ENCODE data around the gene SLC6A11.

The SLC6A11 gene

GRCh38 chr3:10890665-10891064 lies 74.6 kb downstream of the SLC6A11 start:
- no peak for DNase-seq

GRCh38 chr3:10892622-10893021 lies 76.6 kb downstream of the SLC6A11 start:
- DNase-seq: no peak

GRCh38 chr3:10901296-10901945 lies 85.4 kb downstream of the SLC6A11 start:
- DNase-seq: no peak

- DNase-seq: no peak
These were observed 91.2 kb downstream of the SLC6A11 start for GRCh38 chr3:10907262-10907661.

- DNase-seq: no peak
These were observed 94.3 kb downstream of the SLC6A11 start for GRCh38 chr3:10910367-10910766.

- no peak for DNase-seq
These were observed 95.4 kb downstream of the SLC6A11 start for GRCh38 chr3:10911350-10912002.

GRCh38 chr3:10912786-10913185 lies 96.8 kb downstream of the SLC6A11 start:
- DNase-seq: no peak

- no peak for DNase-seq
These were observed 99.3 kb downstream of the SLC6A11 start for GRCh38 chr3:10915376-10915775.

- no peak for DNase-seq
These were observed 101.1 kb downstream of the SLC6A11 start for GRCh38 chr3:10917176-10917575.

GRCh38 chr3:10918011-10918410 lies 102.0 kb downstream of the SLC6A11 start:
- DNase-seq: no peak

GRCh38 chr3:10919636-10920035 lies 103.6 kb downstream of the SLC6A11 start:
- no peak for DNase-seq

GRCh38 chr3:10925436-10926255 lies 109.6 kb downstream of the SLC6A11 start:
- no peak for DNase-seq

- DNase-seq: no peak
These were observed 110.3 kb downstream of the SLC6A11 start for GRCh38 chr3:10926256-10926810.

- DNase-seq: no peak
These were observed 110.9 kb downstream of the SLC6A11 start for GRCh38 chr3:10926811-10927521.

- no peak for DNase-seq
These were observed 111.5 kb downstream of the SLC6A11 start for GRCh38 chr3:10927551-10927950.

GRCh38 chr3:10928407-10928960 lies 112.5 kb downstream of the SLC6A11 start:
- DNase-seq: no peak

GRCh38 chr3:10928961-10929471 lies 113.0 kb downstream of the SLC6A11 start:
- DNase-seq: no peak

GRCh38 chr3:10929978-10930665 lies 114.1 kb downstream of the SLC6A11 start:
- no peak for DNase-seq

- no peak for DNase-seq
These were observed 114.6 kb downstream of the SLC6A11 start for GRCh38 chr3:10930666-10931040.

GRCh38 chr3:10932596-10932995 lies 116.6 kb downstream of the SLC6A11 start:
- no peak for DNase-seq

- no peak for DNase-seq
These were observed 117.0 kb downstream of the SLC6A11 start for GRCh38 chr3:10933021-10933420.

GRCh38 chr3:10933470-10933804 lies 117.4 kb downstream of the SLC6A11 start:
- no peak for DNase-seq

Measured in DMS79 (cell line).